Mucosa of rectum (tissue), 2 donors: ENCODE results near the gene WDR18.

Experiments used
- H3K27ac ChIP-seq, 2 donors: one replicate each; pipeline ENCODE4 v1.7.0; 2013; ENCODE audit warnings: inconsistent platforms in 2 of 2, low read depth in 2 of 2, low read length in 2 of 2
- H3K27me3 ChIP-seq, 2 donors: one replicate each; pipeline ENCODE4 v1.7.0; 2013; ENCODE audit warnings: low read length in 2 of 2; ENCODE audit not compliant: control insufficient read depth in 2 of 2, insufficient read depth in 2 of 2
- H3K36me3 ChIP-seq, 2 donors: one replicate each; pipeline ENCODE4 v1.7.0; 2013; ENCODE audit warnings: low read length in 2 of 2; ENCODE audit not compliant: control insufficient read depth in 2 of 2, insufficient read depth in 2 of 2
- H3K4me1 ChIP-seq, 2 donors: one replicate each; pipeline ENCODE4 v1.7.0; 2013; ENCODE audit warnings: low read length in 2 of 2, mild to moderate bottlenecking in 1 of 2; ENCODE audit not compliant: control insufficient read depth in 2 of 2, insufficient read depth in 2 of 2
- H3K4me3 ChIP-seq, 2 donors: one replicate each; pipeline ENCODE4 v1.7.0; 2013; ENCODE audit warnings: low read length in 2 of 2
- H3K9ac ChIP-seq, 2 donors: one replicate each; pipeline ENCODE4 v1.7.0; 2013; ENCODE audit warnings: low read length in 2 of 2, low read depth in 1 of 2, mild to moderate bottlenecking in 1 of 2
- H3K9me3 ChIP-seq, 2 donors: one replicate each; pipeline ENCODE4 v1.7.0; 2013; ENCODE audit warnings: low read length in 2 of 2; ENCODE audit not compliant: control insufficient read depth in 2 of 2
- donor health status: healthy.
- donor health status: Normal muscosa, but diverticular disease.

Gene WDR18

DNA sequence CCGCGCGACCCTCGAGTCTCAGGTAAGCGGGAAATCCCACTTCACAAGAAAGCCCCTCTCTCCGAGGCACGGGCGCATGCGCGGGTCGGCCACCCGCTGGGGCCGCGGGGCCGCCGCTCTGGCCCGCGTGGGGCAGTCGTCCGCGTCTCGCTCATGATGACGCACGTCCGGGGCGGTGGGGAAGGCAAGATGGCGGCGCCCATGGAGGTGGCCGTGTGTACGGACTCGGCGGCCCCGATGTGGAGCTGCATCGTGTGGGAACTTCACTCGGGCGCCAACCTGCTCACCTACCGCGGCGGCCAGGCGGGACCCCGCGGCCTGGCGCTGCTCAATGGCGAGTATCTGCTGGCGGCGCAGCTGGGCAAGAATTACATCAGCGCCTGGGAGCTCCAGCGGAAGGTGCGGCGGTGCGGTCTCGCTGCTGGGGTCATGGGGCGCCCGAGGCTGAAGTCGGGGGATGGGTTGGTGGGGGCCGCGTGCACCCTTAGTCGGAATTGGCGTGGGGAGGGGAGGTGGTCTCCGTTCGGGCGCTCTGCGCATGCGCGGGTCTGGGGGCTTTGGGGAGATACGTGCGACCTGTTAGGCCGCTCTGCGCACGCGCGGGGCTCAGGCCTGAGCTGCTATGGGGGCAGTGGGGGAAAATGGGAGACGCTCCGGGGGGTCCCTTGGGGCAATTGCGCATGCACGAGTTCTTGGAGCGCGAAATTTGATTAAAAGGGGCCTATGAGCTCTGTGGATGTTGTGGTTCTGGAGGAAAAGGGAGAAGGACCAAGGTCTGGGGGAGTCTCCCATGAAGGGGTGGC is at the start of gene WDR18:
Gene WDR18, plus strand, starts transcription at position 181 of the 803 bp plus-strand sequence. Its CDS starts 9 bp downstream, at position 190.
- Histone ChIP-seq H3K27ac (peak within 1 kb of the TSS; percentile 56 to 77), H3K9ac (peak within 1 kb of the TSS; percentile 91 to 96)

DNA sequence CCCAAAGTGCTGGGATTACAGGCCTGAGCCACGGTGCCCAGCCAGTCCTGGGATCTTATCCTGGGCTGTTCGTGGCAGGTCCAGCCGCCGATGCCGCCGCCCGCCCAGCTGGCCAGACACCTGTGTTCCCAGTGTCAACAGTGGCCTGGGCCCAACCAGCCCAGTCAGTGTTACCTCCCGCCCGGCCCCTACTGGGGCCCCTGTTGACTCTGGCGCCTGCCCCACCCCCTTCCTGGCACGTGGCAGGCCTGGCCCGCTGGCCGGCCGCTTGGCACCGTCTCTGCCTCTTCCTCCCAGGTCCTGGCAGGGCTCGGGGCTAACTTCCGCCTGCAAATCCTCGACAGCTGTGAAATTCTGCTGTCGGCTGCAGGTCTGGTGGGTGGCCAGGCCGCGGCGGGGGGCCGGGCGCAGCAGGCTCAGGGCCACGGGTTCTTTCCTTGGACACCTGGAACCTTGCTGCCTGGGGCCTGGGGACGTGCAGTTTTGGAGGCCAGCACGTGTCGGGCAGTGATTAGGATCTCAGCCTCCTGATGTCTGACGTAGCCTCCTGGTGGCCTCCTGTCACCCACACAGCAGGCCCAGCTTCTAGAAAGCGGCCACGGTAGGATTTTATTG is 49.2 kb upstream of the WDR18 start:
- Histone ChIP-seq H3K27me3 (no peaks in the 10 kb centered on the region), H3K27ac (peak overlapping the region; percentile 73 to 76), H3K9ac (peak overlapping the region in 1 of 2 donors; percentile 63), H3K4me1 (peaks cover 17 to 24% of the 10 kb centered on the region in 2 donors), H3K4me3 (peak overlapping the region in 1 of 2 donors; percentile 26), H3K9me3 (no peaks in the 10 kb centered on the region), H3K36me3 (no peaks in the 10 kb centered on the region)

More for the DNA sequence above, at the start of gene WDR18:
- Histone ChIP-seq H3K27me3 (no peaks in the 10 kb centered on the region), H3K36me3 (peaks cover 4 to 15% of the 10 kb centered on the region in 2 donors), H3K4me1 (peaks cover 10 to 14% of the 10 kb centered on the region in 2 donors), H3K9me3 (no peaks in the 10 kb centered on the region), H3K4me3 (peak within 1 kb of the TSS; percentile 81 to 96)

- Histone ChIP-seq H3K36me3 (no peaks in the 10 kb centered on the region), H3K9me3 (no peaks in the 10 kb centered on the region), H3K9ac (no peak overlapping the region), H3K4me3 (no peak overlapping the region), H3K27me3 (no peaks in the 10 kb centered on the region), H3K27ac (no peak overlapping the region), H3K4me1 (peaks cover 26 to 33% of the 10 kb centered on the region in 2 donors)
Observed at GRCh38 chr19:936175-936546, 48.0 kb upstream of the WDR18 start.

DNA sequence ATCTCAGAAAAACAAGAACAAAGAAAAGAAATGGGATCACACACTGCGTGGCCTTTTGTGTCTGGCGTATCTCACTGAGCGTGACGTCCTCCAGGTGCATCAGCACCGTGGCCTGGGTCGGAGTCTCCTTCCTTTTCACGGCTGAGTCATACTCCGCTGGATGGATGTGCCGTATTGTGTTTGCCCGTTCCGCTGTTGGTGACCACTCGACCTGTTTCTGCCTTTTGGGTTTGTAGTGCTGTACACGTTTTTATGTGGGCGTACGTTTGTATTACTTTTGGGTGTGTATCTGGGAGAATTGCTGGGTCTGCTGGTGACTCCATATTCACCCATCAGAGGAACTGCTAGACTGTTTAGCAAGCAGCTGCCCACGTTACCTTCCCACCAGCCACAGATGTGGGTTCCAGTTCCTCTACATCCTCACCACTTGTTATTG is 46.9 kb upstream of the WDR18 start:
- H3K9me3 ChIP-seq, result no peaks in the 10 kb centered on the region
- no peak overlapping the region for H3K4me3 ChIP-seq
- H3K9ac ChIP-seq, result no peak overlapping the region
- H3K4me1 ChIP-seq, result peaks cover 36 to 43% of the 10 kb centered on the region in 2 donors
- no peaks in the 10 kb centered on the region for H3K36me3 ChIP-seq
- H3K27ac ChIP-seq, result no peak overlapping the region
- no peaks in the 10 kb centered on the region for H3K27me3 ChIP-seq

DNA sequence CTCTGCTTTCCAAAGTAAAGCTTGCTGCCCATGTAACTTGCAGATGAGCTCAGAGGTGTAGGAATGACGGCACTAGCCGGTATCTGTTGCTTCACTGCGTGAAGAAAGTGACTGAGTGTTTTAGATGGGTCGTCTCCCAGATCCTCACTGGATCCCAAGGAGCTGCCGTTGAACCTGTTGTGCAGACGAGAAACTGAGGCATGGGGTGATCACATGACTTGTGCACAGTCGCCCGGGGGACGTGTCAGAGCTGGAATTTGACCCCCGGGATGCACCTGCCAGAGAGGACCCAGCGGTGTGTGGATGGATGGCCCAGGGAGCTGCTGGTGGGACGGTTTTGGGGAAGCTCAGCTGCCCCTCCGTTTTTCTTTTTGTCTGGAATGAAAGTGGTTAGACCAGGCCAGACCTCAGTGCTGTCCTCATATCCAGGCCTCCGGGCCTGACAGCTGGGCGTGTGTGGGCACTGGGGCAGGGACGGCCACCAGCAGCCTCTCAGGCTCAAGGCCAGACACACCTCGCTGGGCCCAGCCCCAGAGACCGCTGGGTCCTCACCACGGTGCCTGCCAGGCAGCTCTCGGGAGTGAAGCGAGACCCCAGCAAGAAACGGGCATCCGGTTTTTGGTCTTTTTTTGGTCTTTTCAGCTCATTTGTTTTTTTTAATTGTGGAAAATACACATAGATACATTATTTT is 45.8 kb upstream of the WDR18 start:
- no peak overlapping the region for H3K4me3 ChIP-seq
- no peak overlapping the region for H3K9ac ChIP-seq
- H3K27ac ChIP-seq, result no peak overlapping the region
- no peaks in the 10 kb centered on the region for H3K27me3 ChIP-seq
- H3K36me3 ChIP-seq, result no peaks in the 10 kb centered on the region
- no peaks in the 10 kb centered on the region for H3K9me3 ChIP-seq
- peaks cover 31 to 36% of the 10 kb centered on the region in 2 donors for H3K4me1 ChIP-seq

DNA sequence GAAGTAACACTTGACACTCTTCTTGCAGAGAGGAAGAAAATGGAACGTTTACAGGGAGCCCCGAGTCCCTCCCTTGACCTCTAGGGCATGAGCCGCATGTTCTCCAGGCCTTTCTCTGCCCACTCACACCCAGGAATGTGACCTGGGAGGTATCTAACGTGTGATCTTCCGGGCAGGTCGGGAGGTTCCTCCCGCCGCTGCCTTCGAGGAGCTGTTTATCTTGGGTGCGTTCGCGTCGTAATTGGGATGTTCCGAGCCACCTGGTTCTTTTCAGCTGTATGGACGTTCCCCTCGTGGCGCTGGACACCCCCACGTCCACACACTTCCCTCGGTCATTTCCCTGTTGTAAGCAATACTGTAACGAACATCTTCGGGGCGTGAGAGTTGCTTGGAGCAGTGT is 44.7 kb upstream of the WDR18 start:
- H3K27me3 ChIP-seq, result no peaks in the 10 kb centered on the region
- H3K27ac ChIP-seq, result no peak overlapping the region
- no peaks in the 10 kb centered on the region for H3K9me3 ChIP-seq
- no peaks in the 10 kb centered on the region for H3K36me3 ChIP-seq
- H3K9ac ChIP-seq, result no peak overlapping the region
- peaks cover 35 to 36% of the 10 kb centered on the region in 2 donors for H3K4me1 ChIP-seq
- no peak overlapping the region for H3K4me3 ChIP-seq

DNA sequence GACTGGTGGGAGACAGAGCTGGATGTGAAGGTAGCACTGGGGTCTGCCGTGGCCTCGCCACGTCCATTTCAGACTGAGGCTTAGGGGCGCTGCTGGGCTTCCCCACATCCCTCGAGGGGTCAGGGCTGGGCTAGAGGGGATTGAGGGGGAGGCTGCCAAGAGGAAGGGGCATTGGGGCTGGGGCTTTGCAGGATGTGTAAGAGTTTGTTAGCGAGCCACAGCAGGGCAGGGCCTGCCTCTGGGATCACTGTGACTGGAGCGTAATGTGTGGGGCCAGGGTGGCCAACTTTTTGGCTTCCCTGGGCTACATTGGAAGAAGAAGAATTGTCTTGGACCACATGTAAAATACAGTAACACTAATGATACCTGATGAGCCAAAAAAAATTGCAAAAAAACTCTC is 44.2 kb upstream of the WDR18 start:
- H3K9me3 ChIP-seq, result no peaks in the 10 kb centered on the region
- H3K27me3 ChIP-seq, result no peaks in the 10 kb centered on the region
- H3K9ac ChIP-seq, result no peak overlapping the region
- H3K4me1 ChIP-seq, result peaks cover 34 to 36% of the 10 kb centered on the region in 2 donors
- H3K36me3 ChIP-seq, result no peaks in the 10 kb centered on the region
- peak overlapping the region in 1 of 2 donors; percentile 26 for H3K4me3 ChIP-seq
- H3K27ac ChIP-seq, result peak overlapping the region in 1 of 2 donors; percentile 83

DNA sequence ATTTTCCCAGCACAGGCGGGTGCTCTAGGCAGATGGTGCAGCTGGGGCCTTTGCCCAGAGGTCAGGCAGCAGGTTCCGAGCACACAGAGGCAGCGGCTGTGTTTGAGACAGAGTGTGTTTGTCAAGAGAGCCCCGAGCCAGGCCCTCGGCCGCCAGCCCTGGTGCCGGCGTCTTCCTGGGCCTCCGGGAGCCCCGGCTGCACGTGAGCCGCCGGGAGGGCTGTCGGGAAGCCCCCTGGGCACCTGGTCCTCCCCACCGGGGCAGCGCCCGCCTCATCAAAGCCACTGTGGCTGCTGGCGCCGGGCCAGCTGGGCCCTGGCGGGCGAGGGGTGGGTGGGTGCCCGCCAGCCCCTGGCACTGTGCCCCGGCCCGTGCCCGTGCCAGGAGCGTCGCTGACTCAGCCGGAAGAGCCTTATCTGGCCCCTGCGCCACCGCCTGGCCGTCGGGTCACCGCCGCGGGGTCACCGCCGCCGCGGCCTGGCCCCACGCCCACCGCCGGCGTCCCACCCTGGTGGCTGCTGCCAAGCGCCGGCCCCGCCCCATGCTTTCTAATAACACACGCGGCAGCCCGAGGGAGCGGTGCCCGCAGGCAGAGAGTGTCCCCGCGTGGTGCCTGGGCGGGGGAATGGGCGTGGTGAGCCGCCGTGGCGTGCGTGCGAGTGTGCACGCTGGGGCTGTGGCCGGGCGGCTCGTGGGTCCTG is 43.4 kb upstream of the WDR18 start:
- Histone ChIP-seq H3K4me1 (peaks cover 33 to 36% of the 10 kb centered on the region in 2 donors), H3K4me3 (peak overlapping the region; percentile 24 to 61), H3K9ac (peak overlapping the region; percentile 58 to 68), H3K27ac (peak overlapping the region; percentile 67 to 83), H3K9me3 (no peaks in the 10 kb centered on the region), H3K27me3 (no peaks in the 10 kb centered on the region), H3K36me3 (no peaks in the 10 kb centered on the region)

DNA sequence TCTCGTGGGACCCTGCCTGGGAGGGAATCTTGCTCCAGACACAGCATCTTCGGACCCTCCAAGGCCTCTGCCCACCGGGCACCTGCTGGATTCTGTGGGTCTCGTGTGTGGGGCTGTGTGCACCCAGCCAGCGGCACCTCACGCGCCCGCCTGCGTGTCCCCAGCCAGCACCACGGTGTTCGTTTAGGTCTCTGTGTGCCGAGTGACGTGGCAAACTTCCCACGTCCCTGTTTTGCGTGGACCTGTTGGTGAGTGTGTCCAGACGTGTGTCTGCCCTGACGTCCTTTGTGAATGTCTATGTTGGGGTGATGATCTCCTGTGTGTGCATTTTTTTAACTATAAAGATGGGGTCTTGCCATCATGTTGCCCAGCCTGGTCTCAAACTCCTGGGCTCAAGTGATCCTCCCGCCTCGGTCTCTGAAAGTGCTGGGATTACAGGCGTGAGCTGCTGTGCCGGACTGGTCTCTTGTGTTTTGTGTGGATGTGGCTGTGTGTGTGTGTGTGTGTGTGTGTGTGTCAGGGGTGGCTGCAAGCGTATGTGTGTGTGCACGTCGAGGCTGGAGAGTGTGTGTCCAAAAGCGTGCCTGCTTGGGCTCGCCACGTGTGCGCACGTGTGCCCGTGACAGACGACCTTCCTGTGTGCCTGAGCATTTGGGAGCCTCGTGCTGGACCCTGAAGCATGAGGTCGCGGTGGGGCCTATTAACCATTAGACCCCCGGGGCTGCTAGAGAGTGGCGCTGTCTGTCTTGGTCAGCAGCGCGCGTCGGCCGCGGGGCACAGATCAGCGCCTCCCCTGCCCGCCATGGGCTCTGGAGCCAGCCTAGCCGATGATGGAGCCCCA is 42.6 kb upstream of the WDR18 start:
- Histone ChIP-seq H3K9ac (peak overlapping the region; percentile 58 to 68), H3K27me3 (no peaks in the 10 kb centered on the region), H3K4me1 (peaks cover 33 to 36% of the 10 kb centered on the region in 2 donors), H3K4me3 (peak overlapping the region; percentile 24 to 61), H3K27ac (peak overlapping the region; percentile 67 to 83), H3K36me3 (no peaks in the 10 kb centered on the region), H3K9me3 (no peaks in the 10 kb centered on the region)
